HepG2 (cell line): ENCODE measurements around the gene CNP. TPM values are rescaled to one million over a fixed set of nuclear protein-coding genes. Genes with fewer than 3 reads are reported as not detected.

Experiments used
- BRF2 ChIP-seq: sonication (generic); formaldehyde crosslinking; IDR thresholded peaks from 2 replicates; pipeline ENCODE4 v1.8.1; 2022; ENCODE audit warnings: mild to moderate bottlenecking, missing genetic modification reagents
- GATAD1 ChIP-seq: IDR thresholded peaks from 2 replicates; pipeline ENCODE4 v1.6.1; 2016; ENCODE audit warnings: missing genetic modification reagents, missing compliant biosample characterization
- HNF1A ChIP-seq, 2 experiments: sonication (generic) in 1 of 2; formaldehyde crosslinking in 1 of 2; IDR thresholded peaks; 2 replicates each; pipeline versions ENCODE4 v1.4.0 to v1.6.1; 2016 to 2020; ENCODE audit warnings: borderline replicate concordance in 1 of 2, low read depth in 1 of 2, mild to moderate bottlenecking in 1 of 2, missing genetic modification reagents in 1 of 2
- MAX ChIP-seq: IDR thresholded peaks from 2 replicates; pipeline ENCODE4 v1.6.1; 2012; ENCODE audit warnings: inconsistent platforms
- SYNCRIP ChIP-seq: fragments of 200-400 bp; formaldehyde crosslinking; IDR thresholded peaks from 2 replicates; pipeline ENCODE4 v1.6.1; 2018; ENCODE audit warnings: mild to moderate bottlenecking, low read depth, low read length; ENCODE audit not compliant: insufficient read depth
- U2AF2 ChIP-seq: fragments of 200-400 bp; formaldehyde crosslinking; IDR thresholded peaks from 2 replicates; pipeline ENCODE4 v1.6.1; 2017; ENCODE audit warnings: low read depth, mild to moderate bottlenecking, low read length
- ZNF609 ChIP-seq: sonication (generic); formaldehyde crosslinking; IDR thresholded peaks from 2 replicates; pipeline ENCODE4 v1.4.0; 2020; ENCODE audit warnings: mild to moderate bottlenecking, missing genetic modification reagents, borderline replicate concordance
- ZSCAN30 ChIP-seq: sonication (generic); formaldehyde crosslinking; IDR thresholded peaks from 2 replicates; pipeline ENCODE4 v1.5.0; 2020; ENCODE audit warnings: mild to moderate bottlenecking, missing genetic modification reagents
- polyA plus RNA-seq, 8 experiments: library from polyadenylated mRNA; depleted of rRNA in 3 of 8; stranded (reverse) in 7 of 8; unstranded in 1 of 8; fragments of >200 nt; fragmentation: Illumina TruSeq in 4 of 8; extraction: Trizol in 4 of 8; gene quantifications; 2 replicates each; pipeline versions ENCODE4 v1.2.1 to v1.2.3, GENCODE V29; 2011 to 2016; ENCODE audit warnings: low read depth in 4 of 8, missing spikeins in 1 of 8, mixed read lengths in 1 of 8; ENCODE audit not compliant: insufficient read depth in 1 of 8
- total RNA-seq, 5 experiments: library from RNA; depleted of rRNA; stranded (reverse); fragments of >200 nt; fragmentation: Illumina TruSeq; extraction: Trizol; gene quantifications; 2 replicates each; pipeline ENCODE4 v1.2.3, GENCODE V29; 2016; ENCODE audit warnings: low read depth in 1 of 5

The CNP gene
- total and polyA plus RNA-seq, 2 of the 13 experiments (the other 11 are each of a cell fraction or from before 2014, with no cell fraction given): 97.2 to 161 TPM

GRCh38 chr17:42016941-42017865 lies 50.6 kb downstream of the CNP start, which contains the start of gene DNAJC7 (continued):
- TF ChIP-seq SYNCRIP (no peak), MAX (peak; percentile 82), ZSCAN30 (CRISPR knock-in tag) (peak; percentile 82; the same call in 1 of the 2 replicates), ZNF609 (CRISPR knock-in tag) (peak; percentile 59; the same call in 1 of the 2 replicates), GATAD1 (CRISPR knock-in tag) (peak; percentile 95), U2AF2 (no peak), HNF1A (IDR thresholded peaks at IDR 0.05; ENCODE audit: low read depth) (no peak), HNF1A (CRISPR knock-in tag; IDR thresholded peaks at IDR 0.05; ENCODE audit: borderline replicate concordance) (peak; percentile 75; the same call in 1 of the 2 replicates), BRF2 (CRISPR knock-in tag) (peak; percentile 81; the same call in 1 of the 2 replicates)
